Activated naive CD4-positive, alpha-beta T cell treated with anti-CD3 and anti-CD28 coated beads, Interleukin-2, amount 50 U/mL, for 24 hours (primary cell): ENCODE measurements around the gene SND1.

Experiments
- H3K27ac Mint-ChIP-seq: one replicate; pipeline ENCODE4 v1.8.0; 2021; ENCODE audit warnings: mild to moderate bottlenecking, mixed read lengths
- H3K27me3 Mint-ChIP-seq: one replicate; pipeline ENCODE4 v1.8.0; 2021; ENCODE audit warnings: mixed read lengths
- H3K36me3 Mint-ChIP-seq: one replicate; pipeline ENCODE4 v1.8.0; 2021; ENCODE audit warnings: mixed read lengths
- H3K4me1 Mint-ChIP-seq: one replicate; pipeline ENCODE4 v1.8.0; 2021; ENCODE audit warnings: mixed read lengths
- H3K4me3 Mint-ChIP-seq: one replicate; pipeline ENCODE4 v1.8.0; 2021; ENCODE audit warnings: mild to moderate bottlenecking, mixed read lengths
- H3K9me3 Mint-ChIP-seq: one replicate; pipeline ENCODE4 v1.8.0; 2021; ENCODE audit warnings: mixed read lengths

SND1 gene

GRCh38 chr7:127638197-127638596 lies 13.8 kb upstream of the SND1 start:
- Mint-ChIP-seq H3K9me3 (no peaks in the 10 kb centered on the region), H3K4me1 (peaks cover 4% of the 10 kb centered on the region), H3K27ac (no peak overlapping the region), H3K36me3 (no peaks in the 10 kb centered on the region), H3K27me3 (peaks cover 4% of the 10 kb centered on the region), H3K4me3 (no peak overlapping the region)

GRCh38 chr7:127644484-127644883 lies 7.5 kb upstream of the SND1 start:
- no peaks in the 10 kb centered on the region for H3K4me1 Mint-ChIP-seq
- no peaks in the 10 kb centered on the region for H3K9me3 Mint-ChIP-seq
- no peaks in the 10 kb centered on the region for H3K27me3 Mint-ChIP-seq
- no peak overlapping the region for H3K27ac Mint-ChIP-seq
- no peak overlapping the region for H3K4me3 Mint-ChIP-seq
- no peaks in the 10 kb centered on the region for H3K36me3 Mint-ChIP-seq

- H3K27ac Mint-ChIP-seq: no peak overlapping the region
- peaks cover 9% of the 10 kb centered on the region for H3K4me1 Mint-ChIP-seq
- H3K27me3 Mint-ChIP-seq: no peaks in the 10 kb centered on the region
- H3K36me3 Mint-ChIP-seq: no peaks in the 10 kb centered on the region
- H3K9me3 Mint-ChIP-seq: no peaks in the 10 kb centered on the region
- H3K4me3 Mint-ChIP-seq: no peak overlapping the region
Observed at GRCh38 chr7:127647636-127648035, 4.4 kb upstream of the SND1 start.

GRCh38 chr7:127648986-127649385 lies 3.0 kb upstream of the SND1 start:
- H3K36me3 Mint-ChIP-seq: no peaks in the 10 kb centered on the region
- H3K27ac Mint-ChIP-seq: no peak overlapping the region
- H3K9me3 Mint-ChIP-seq: no peaks in the 10 kb centered on the region
- no peak overlapping the region for H3K4me3 Mint-ChIP-seq
- H3K4me1 Mint-ChIP-seq: peaks cover 17% of the 10 kb centered on the region
- no peaks in the 10 kb centered on the region for H3K27me3 Mint-ChIP-seq

GRCh38 chr7:127650847-127651555 lies 993 bp upstream of the SND1 start:
- Mint-ChIP-seq H3K9me3 (no peaks in the 10 kb centered on the region), H3K27ac (peak overlapping the region; percentile 94), H3K36me3 (peaks cover 7% of the 10 kb centered on the region), H3K27me3 (no peaks in the 10 kb centered on the region), H3K4me1 (peaks cover 37% of the 10 kb centered on the region), H3K4me3 (peak overlapping the region; percentile 100)

GRCh38 chr7:127652333-127653248 lies 597 bp downstream of the SND1 start:
- peaks cover 50% of the 10 kb centered on the region for H3K4me1 Mint-ChIP-seq
- peaks cover 11% of the 10 kb centered on the region for H3K36me3 Mint-ChIP-seq
- H3K27ac Mint-ChIP-seq: peak overlapping the region; percentile 94
- H3K4me3 Mint-ChIP-seq: peak overlapping the region; percentile 100
- no peaks in the 10 kb centered on the region for H3K27me3 Mint-ChIP-seq
- no peaks in the 10 kb centered on the region for H3K9me3 Mint-ChIP-seq

- H3K27me3 Mint-ChIP-seq: no peaks in the 10 kb centered on the region
- peak overlapping the region; percentile 100 for H3K4me3 Mint-ChIP-seq
- peak overlapping the region; percentile 94 for H3K27ac Mint-ChIP-seq
- H3K9me3 Mint-ChIP-seq: no peaks in the 10 kb centered on the region
- peaks cover 13% of the 10 kb centered on the region for H3K36me3 Mint-ChIP-seq
- peaks cover 55% of the 10 kb centered on the region for H3K4me1 Mint-ChIP-seq
Observed at GRCh38 chr7:127653396-127653795, 1.4 kb downstream of the SND1 start.

- Mint-ChIP-seq H3K4me1 (peaks cover 66% of the 10 kb centered on the region), H3K4me3 (peak overlapping the region; percentile 100), H3K27me3 (no peaks in the 10 kb centered on the region), H3K36me3 (peaks cover 16% of the 10 kb centered on the region), H3K27ac (peak overlapping the region; percentile 46), H3K9me3 (no peaks in the 10 kb centered on the region)
Observed at GRCh38 chr7:127654404-127655394, 2.7 kb downstream of the SND1 start.

- Mint-ChIP-seq H3K27me3 (no peaks in the 10 kb centered on the region), H3K4me1 (peaks cover 75% of the 10 kb centered on the region), H3K36me3 (peaks cover 19% of the 10 kb centered on the region), H3K4me3 (peak overlapping the region; percentile 100), H3K9me3 (no peaks in the 10 kb centered on the region), H3K27ac (no peak overlapping the region)
Observed at GRCh38 chr7:127655720-127656119, 3.7 kb downstream of the SND1 start.

- H3K27me3 Mint-ChIP-seq: no peaks in the 10 kb centered on the region
- no peaks in the 10 kb centered on the region for H3K9me3 Mint-ChIP-seq
- peaks cover 82% of the 10 kb centered on the region for H3K4me1 Mint-ChIP-seq
- no peak overlapping the region for H3K27ac Mint-ChIP-seq
- H3K4me3 Mint-ChIP-seq: no peak overlapping the region
- H3K36me3 Mint-ChIP-seq: peaks cover 26% of the 10 kb centered on the region
Observed at GRCh38 chr7:127657500-127657899, 5.5 kb downstream of the SND1 start.

GRCh38 chr7:127658970-127659630 lies 7.1 kb downstream of the SND1 start:
- H3K4me1 Mint-ChIP-seq: peaks cover 81% of the 10 kb centered on the region
- H3K36me3 Mint-ChIP-seq: peaks cover 26% of the 10 kb centered on the region
- H3K27ac Mint-ChIP-seq: no peak overlapping the region
- H3K4me3 Mint-ChIP-seq: no peak overlapping the region
- no peaks in the 10 kb centered on the region for H3K27me3 Mint-ChIP-seq
- H3K9me3 Mint-ChIP-seq: no peaks in the 10 kb centered on the region

- no peak overlapping the region for H3K4me3 Mint-ChIP-seq
Observed at GRCh38 chr7:127665922-127666321, 13.9 kb downstream of the SND1 start.

GRCh38 chr7:127666602-127667001 lies 14.6 kb downstream of the SND1 start:
- no peaks in the 10 kb centered on the region for H3K27me3 Mint-ChIP-seq
- H3K4me1 Mint-ChIP-seq: peaks cover 71% of the 10 kb centered on the region
- H3K9me3 Mint-ChIP-seq: no peaks in the 10 kb centered on the region
- H3K27ac Mint-ChIP-seq: peak overlapping the region; percentile 23
- peaks cover 22% of the 10 kb centered on the region for H3K36me3 Mint-ChIP-seq
- H3K4me3 Mint-ChIP-seq: peak overlapping the region; percentile 4

More at GRCh38 chr7:127665922-127666321, 13.9 kb downstream of the SND1 start:
- Mint-ChIP-seq H3K9me3 (no peaks in the 10 kb centered on the region), H3K27me3 (no peaks in the 10 kb centered on the region), H3K36me3 (peaks cover 23% of the 10 kb centered on the region), H3K4me1 (peaks cover 78% of the 10 kb centered on the region), H3K27ac (no peak overlapping the region)

GRCh38 chr7:127667017-127667670 lies 15.2 kb downstream of the SND1 start:
- Mint-ChIP-seq H3K4me1 (peaks cover 72% of the 10 kb centered on the region), H3K4me3 (peak overlapping the region; percentile 26)

More at GRCh38 chr7:127667017-127667670, 15.2 kb downstream of the SND1 start:
- Mint-ChIP-seq H3K36me3 (peaks cover 24% of the 10 kb centered on the region), H3K27ac (peak overlapping the region; percentile 39), H3K9me3 (no peaks in the 10 kb centered on the region), H3K27me3 (no peaks in the 10 kb centered on the region)
